Measurements from ENCODE around the gene NAGK.

GRCh38 chr2:71108091-71108490 lies 39.6 kb downstream of the NAGK start:
- TF ChIP-seq CTCF (IDR thresholded peaks at IDR 0.05) (no peak), POLR2A (IDR thresholded peaks at IDR 0.05) (no peak)

Data from thyroid gland (tissue), 4 donors.